A204.1 (cell line): Measurements from ENCODE around the gene TPCN2.

Experiments used
- FAIRE-seq: peaks from 2 replicates; lab custom pipeline; 2012; peaks lifted over from hg19 to GRCh38; lab: Jason Lieb, UNC

Gene TPCN2

DNA sequence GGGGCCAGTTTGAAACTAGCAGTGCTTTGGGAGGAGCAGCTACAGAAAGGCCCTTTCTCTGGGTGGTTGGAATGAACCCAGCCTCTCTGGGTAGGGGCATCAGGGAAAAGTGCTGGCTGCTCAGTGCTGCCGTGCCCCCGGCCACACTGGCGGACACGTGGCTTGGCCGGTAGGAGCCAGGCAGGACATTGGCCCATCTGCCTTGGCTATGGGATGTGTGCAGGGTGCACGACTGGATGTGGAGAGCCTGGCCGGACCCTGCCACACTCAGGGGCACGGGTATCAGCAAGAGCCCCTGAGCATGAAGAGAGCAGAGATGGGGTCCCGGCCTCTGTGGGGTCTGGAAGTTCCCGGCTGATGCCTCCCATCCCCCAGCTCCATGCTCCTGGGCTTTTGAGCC lies 46.6 kb downstream of the TPCN2 start:
- no peak for FAIRE-seq

DNA sequence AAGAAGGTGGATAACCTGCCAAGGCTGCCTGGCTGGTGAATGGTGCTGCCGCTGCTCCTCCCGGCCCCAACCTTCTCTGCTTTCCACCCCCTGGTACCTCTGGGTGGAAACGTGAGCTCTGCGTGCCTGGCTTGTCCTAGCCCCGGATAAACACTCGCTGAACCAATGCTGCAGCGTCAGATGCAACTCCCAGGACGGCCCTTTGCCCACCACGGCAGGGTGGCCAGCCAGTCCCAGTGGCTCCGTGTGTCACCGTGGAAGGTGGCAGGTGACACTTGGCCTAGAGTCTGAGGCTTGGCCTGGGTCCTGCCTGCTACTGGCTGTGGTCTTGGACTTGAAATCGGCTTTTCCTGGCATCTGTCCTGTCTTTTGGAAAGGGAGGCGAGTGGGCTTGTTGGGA lies 47.7 kb downstream of the TPCN2 start:
- FAIRE-seq, result no peak

DNA sequence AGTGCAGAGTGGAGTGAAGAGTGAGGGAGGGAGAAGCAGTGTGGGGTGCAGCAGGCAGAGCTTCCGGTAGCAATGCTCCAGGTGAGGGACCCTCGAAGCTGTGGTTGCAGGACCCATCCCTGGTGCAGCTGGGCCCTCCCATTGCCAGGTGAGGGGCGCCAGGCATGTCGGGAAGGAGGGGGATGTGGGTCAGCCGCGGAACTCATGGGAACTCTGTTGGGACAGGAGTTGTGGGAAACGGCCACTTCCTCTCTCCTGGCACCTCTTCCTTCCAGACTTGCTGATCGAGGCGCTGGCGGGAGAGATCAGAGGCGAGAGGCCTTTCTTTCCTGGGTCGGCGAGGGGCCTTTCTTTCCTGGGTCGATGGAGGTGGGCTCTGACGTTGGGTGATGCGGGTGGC lies 48.5 kb downstream of the TPCN2 start:
- FAIRE-seq, result no peak

DNA sequence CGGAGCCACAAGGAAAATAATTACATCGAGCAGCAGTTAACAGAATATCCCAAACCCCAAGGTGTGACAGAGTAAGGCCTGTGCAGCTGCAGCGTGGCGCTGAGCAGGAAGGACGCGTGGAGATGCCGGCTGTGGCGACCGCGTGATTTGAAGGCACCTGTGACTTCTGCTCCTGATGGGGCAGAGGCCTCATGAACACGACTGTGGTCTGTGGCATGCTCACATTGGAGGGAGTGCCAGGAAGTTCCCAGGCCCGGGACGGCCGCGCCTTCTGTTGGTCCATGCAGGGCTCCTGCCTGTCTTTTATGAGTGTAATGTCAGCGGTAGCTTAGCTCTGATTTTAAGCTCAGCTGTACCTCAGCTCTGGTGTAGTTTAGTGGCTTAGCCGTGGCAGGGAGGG lies 50.4 kb downstream of the TPCN2 start:
- FAIRE-seq, result no peak

DNA sequence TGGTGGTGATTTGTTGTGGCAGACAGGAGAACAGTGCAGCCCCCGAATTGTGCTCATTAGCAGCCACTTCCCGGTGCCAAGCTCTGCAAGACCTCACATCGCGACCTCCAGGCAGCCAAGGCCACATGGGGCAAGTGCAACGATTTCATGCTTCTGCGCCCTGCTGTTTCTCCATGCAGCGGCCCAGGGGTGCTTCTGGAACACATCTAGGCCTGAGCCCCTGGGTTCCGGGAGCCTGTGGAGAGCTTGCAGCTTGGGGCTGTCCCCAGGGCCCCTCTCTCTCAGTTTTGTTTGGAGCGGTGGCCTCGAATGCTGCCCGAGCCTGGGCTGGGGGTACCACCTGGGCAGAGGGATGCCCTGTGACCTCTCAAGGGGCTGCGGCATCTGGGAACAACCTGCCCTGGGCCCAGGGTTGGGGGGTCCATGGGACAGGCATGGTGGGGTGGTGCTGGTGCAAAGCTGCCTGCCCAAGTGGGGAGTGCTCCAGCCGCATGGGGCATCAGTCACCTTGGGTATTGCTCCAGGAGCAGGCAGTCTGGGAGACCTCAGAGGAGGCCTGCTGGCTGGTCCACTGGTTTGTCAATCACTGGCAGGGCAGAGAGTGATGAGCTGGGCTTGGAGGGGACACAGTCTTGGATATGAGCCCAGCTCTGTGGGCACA lies 51.9 kb downstream of the TPCN2 start:
- no peak for FAIRE-seq

DNA sequence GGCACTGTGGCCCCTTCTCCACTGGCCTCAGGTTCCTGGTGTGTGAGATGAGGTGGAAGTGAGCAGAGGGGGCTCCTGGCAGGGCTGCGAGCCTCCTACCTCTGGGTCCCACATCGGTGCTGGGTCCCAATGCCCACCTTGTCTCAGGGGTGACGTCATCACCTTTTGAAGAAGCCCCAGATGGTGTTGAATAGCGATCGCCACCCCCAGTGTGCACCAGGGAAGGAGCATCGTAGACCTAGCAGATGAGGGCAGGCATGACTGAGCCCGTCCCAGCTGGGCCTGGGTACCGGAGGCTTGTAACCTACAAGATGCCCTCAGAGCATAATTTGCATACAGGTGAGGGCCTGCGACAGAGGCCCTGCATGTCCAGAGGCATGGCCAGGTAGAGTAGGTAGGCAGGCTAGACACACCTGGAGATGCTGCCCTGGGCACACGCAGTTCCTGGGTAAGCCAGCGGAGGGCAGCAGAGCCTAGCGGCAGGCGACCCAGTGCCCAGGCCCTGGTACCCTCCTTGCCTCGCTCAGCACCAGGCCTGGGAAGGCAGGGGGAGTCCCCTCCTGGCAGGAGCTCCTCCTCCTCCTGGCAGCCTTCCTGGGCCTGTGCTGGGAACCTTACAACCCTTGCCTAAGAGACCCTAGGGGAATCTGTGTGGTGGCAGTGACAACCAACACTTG lies 52.5 kb downstream of the TPCN2 start:
- no peak for FAIRE-seq

DNA sequence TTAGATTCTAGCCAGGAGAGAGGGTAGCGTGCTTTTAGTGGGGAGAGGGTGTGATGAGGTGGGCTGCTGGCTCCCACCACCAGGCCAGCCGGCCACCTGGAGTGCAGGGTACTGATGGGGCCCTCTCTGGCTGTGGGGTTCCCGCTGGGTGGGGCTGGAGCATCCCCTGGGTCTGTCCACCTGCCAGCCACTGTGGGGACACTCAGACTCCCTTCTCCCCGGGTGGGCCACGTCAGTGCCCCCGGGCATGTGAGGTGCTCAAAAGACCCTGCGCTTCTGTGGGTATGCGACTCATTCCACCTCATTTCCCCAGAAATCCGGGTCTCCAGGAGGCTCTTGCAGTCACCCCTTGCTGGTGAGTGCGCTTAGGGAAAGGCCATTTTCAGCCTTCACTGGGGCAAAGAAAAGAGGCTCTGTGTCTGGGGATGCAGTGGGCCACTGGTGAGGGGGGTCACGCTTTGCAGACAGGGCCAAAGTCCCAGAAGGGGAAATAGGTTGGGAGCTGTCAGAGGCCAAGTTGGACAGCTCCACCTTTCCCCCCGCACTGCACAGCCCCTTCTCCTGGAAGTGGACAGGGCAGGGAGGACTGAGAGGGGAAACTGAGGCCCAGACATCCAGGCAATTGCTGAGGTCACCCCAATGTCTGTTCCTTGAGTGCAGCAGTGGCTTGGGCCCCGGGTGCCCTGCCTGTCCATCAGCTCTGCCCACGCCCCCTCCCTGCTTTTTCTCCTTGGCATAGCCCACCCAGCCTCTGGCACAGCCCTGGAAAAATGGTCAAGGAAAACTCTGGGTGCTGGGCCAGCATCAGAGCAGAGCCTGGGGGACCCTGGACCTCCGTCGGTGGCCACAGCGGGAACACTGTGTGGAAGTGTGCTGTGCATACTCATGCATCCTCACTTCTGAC lies 53.3 kb downstream of the TPCN2 start:
- no peak for FAIRE-seq

DNA sequence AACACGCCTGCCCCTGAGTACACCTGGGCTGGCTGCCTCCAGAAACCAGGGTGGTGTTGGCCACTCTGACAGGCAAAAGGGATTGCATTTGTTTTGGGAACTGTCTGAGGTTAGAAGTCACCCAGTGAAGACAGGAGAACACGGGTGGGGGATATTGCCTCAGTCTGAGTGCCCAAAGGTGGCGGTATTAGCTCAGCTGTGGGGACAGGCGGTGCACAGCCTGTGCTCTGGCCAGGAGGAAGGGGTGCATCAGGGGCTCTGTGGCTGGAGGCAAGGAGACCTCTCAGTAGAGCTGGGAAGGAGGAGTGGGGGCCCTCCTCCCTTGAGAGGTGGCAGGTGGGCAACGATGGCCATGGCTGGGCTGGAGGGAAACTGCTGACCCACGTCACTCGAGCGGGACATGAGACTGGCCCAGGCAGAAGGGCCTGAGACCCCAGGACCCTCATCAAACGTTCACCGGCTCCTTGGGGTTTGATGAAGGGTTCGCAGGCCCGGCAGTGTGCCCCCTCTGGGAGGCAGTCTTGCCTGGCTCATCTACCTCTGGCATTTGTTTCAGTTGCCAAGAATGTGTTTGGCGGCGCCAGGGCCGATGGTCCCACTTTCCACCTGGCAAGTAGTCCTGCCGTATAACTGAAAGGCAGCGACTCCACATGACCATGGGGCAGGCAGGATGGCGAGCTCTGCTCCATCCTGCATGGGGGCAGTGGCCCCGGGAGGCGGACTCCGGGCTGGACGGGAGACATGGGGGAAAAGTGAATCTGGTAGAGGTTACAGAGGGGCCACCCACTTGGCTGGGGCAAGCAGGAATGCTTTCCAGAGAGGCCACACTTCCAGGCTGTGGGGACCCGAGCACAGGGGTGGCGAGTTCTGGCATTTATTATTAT lies 54.2 kb downstream of the TPCN2 start:
- FAIRE-seq, result no peak

DNA sequence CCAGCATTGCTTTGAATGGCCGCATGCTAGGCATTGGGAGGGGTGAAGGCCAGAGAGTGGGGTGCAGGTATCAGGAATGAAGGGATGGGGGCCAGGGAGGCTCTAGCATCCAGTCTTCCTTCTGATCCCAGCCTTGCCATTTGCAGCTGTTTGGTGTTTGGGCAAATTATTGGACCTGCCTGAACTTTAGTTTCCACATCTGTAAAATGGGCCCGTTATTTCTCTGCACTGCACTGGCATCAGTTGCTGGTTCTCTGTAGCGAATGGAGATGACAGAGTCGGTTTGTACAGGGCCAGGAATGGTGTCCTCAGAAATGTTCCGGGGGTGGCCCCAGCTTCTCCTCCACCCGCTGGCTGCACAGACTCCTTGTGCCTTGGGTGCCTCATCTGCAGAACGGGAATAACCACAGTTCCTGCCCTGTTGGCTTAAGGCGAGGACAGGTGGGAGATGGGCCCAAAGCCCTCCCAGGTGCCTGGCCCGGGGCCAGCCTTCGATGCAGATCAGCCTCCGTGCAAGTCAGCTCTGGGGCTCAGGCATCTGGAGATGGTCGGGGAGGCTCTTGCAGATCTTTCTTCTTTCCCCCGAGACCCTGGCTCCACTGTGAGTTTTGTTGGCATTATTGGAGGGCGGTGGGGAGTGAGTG lies 55.6 kb downstream of the TPCN2 start:
- no peak for FAIRE-seq

DNA sequence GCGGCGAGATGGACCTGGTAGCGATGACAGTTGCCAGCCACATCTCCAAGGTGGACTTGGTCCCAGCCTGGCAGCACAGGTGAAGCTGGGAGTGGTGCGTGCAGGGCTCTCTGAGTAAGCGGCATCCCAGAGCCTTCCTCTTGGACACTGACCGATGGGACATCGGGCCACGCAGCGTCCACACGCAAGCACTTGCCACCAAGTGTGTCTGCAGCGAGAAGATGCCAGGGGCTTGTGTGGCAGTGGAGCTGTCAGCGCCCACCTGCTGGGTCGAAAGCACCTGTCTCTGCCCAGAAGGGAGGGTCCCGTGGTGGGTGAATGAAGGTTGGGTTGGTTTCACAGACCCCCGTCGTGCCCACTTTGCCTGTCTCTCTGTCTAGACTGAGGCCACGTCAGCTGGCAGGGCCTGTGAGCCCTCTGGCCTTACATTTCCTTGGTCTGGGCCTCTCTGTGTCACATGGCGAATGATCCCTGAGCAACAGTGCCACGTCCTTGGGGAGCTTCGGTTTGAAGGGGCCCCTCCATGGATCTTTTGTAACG lies 56.2 kb downstream of the TPCN2 start:
- no peak for FAIRE-seq

DNA sequence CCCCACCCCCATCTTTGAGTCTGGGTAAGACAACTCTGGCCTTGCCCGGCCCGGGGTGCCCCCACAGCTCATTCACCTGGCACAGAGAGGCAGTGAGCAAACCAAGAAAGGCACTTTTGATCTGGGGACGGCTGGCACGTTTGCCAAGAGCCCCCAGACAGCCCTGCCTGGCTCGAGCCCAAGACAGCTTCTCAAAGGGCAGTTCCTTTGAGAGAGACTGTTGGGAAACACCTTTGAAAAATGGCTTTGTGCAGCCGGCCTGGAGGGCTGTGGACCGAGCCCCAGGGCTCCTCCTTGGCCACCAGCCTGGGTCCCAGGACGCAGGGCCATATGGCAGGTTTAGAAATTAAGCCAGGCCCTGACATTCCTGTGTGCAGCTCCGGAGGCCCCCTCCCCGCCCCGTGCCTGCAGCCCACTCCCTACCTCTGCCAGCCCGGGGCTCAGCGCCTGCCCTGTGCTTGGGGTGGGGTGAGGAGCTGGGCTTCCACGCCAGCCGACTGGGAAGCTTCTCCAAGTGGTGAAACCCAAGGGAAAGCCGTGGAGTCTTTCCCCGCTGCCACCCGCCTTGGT lies 56.8 kb downstream of the TPCN2 start:
- no peak for FAIRE-seq

DNA sequence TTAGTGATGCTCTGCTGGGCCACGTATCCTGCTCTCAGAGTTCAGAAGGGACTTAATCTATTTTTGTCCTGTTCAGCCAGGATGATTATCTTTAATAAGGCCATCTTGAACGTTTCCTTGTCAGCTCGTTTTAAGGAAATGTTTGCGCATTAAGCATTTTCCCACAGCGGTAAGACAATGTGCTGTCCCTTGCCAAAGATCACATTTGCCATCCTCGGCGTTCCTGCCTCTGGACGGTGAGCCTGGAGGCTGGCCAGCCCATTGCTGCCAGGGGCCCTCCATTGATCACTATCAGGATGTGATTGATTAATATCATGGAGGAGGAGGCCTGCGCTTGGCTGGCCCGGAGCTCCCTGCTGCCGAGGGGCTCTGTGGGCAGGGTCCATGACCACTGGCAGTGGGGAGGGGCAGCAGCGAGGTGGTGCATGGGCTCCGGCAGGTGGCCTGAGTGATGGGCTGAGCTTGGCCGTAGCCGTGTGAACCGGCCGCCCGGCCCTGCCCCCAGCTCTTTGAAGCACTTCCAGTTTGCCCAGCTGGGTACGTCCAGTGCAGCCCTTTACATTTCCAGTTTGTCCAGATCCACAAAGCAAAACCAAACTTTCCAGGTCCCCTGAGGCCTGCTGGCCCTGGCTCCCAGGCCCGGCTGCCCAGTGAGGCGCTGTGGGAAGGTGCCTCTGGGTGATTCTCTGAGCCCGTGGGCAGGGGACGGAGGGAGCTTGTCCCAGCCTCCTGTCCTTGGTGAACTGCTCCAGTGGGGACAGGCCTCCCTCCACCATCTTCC lies 57.5 kb downstream of the TPCN2 start:
- FAIRE-seq, result no peak

DNA sequence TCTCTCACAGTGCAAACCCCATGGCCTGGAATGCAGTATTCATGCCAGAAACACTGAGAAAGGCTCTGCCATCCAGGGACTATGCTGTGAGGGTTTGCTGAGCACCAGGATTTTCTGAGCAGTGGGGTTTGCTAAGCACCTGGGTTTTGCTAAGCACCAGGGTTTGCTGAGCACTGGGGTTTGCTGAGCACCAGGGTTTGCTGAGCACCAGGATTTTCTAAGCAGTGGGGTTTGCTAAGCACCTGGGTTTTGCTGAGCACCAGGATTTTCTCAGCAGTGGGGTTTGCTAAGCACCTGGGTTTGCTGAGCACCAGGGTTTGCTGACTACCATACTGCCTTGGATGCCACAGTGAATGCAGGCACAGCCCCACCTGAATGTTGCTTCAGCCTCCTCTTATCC lies 58.7 kb downstream of the TPCN2 start:
- no peak for FAIRE-seq

DNA sequence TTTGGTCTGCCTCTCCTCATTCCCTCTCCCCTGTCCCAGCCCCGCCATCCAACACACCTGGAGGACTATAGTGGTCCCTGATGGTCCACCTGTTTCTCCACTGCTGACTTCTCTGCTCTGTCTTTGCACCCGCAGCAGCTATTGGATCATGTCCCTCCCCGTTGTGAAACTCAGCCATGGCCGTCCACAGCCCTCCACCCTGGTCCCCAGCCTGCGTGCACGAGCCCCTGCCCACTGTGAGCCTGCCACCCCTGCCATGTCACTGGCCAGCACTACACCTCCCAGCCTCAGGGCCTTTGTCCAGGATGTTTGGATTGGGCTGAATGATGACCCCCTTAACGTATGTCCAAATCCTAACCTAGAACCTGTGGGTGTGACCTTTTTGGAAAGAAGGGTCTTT lies 59.3 kb downstream of the TPCN2 start:
- no peak for FAIRE-seq

DNA sequence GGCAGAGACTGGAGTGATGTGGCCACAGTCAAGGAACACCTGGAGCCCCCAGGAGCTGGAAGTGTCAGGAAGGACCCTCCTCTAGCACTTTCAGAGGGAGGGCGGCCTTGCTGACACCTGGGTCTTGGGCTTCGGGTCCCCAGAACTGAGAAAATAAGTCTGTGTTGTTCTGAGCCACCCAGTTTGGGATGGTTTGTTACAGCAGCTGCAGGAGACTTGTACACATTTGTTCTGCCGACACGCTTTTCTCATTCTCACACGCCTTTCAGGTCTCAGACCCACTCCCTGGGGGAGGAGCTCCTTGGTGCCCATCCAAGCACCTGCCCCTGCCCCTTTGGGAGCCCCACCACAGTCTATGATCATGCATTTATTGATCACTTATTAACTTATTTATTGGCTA lies 59.8 kb downstream of the TPCN2 start:
- no peak for FAIRE-seq

DNA sequence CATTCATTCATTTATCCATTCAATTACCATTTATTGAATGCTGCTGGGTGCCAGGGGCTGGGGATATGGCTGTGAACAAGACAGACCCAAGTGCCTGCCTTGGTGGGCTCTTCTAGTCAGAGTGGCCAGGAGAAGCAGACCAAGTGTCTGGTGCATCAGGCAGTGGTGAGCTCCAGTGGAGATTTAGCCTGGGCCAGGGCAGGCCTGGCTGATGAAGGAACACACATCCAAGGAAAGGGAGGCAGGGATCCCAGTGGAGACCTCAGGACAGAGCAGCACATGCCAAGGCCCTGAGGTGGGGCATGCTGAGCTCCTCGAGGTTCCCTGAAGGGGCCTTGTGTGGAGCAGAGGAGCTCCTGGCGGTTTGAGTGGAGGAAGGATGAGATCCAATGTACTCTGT lies 60.4 kb downstream of the TPCN2 start:
- FAIRE-seq, result no peak

DNA sequence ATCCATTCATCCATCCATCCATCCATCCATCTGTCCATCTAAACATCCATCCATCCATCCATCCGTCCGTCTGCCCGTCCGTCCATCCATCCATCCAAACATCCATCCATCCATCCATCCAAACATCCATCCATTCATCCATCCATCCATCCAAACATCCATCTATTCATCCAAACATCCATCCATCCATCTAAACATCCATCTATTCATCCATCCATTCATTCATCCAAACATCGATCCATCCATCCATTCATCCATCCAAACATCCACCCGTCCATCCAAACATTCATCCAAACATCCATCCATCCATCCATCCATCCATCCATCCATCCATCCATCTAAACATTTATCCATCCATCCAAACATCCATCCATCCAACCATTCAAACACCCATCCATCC lies 61.7 kb downstream of the TPCN2 start:
- FAIRE-seq, result no peak

DNA sequence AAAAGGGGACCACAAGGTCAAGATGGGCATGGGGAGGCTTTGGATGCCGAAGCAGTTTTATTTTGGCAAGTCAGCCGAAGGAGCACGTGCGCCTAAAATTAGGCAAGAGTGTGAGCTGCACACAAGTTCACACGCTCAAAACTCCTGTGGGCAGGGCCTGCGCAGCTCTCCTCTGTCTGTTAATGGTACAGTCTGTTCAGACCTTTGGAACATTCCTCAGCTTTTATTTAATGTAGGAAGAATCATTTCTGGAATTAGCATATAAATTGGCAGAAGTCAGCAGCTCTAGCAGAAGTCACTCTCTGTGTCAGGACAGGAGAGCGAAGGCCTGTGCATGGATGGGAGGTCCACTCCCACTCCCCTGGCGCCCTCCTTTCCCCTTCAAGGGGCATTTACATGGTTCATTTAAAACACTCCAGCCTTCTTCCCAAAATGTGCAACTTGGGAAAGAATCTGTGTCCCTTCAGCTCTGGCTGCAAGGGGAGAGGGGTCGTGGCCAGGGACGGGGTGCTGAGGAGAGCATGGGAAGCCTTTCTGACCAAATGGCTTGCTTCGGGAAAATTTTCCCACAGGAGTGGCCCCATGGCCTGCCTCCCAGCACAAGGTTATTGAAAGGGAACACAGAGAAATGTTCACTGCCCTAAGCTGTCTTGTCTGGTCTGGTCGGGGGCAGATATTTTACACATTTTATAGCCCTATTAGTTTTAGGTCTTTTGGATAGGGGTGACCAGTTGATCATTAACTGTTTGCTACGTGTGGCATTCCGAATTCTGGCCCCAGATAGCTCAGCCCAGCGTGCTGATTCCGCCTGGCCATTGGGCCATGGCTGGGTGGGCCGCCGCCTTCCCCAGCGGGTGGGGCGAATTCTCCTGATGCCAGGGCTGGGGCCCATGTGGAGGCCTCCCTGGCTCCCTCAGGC lies 63.2 kb downstream of the TPCN2 start:
- no peak for FAIRE-seq

DNA sequence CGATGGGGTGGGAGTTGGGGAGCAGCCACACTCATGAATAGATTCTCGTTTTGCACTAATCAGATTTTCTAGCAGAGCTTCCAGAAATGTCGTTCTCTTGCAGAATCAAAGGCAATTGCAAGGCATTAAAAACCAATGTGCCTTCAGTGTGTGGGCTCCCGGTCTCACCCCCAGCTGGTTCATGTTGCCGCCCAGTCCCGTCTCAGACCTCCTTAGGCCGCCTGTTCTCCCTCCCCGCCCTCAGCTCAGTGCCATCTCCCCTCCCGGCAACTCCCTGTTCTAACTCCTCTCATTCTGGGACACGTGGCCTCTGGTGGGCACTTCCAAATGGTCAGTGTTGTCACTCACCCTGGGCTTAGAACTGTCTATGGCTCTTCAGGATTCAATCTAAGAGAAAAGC lies 64.5 kb downstream of the TPCN2 start:
- no peak for FAIRE-seq
